GM13977 (cell line): ENCODE data around the gene TSPAN11.

Source experiments
- DNase-seq: peaks from one replicate; pipeline ENCODE4 v3.0.0; 2012; ENCODE audit warnings: low spot score
- in situ Hi-C: fragments of 300-500 bp; cut with MboI; formaldehyde crosslinking; loops from one replicate; pipeline ENCODE4 v1.12.0; 2022; ENCODE audit warnings: low sequenced_read_pairs, low pct_unique_long_range_greater_than_20kb, mixed read lengths, inconsistent platforms; ENCODE audit not compliant: unreplicated experiment
- TF ChIP-seq, protein P1 (sequence below): IDR thresholded peaks from 2 replicates; pipeline ENCODE4 v1.5.1; 2012; ENCODE audit warnings: mild to moderate bottlenecking, control low read depth; ENCODE audit not compliant: insufficient read depth; ENCODE audit errors: extremely low read depth, missing control alignments

TSPAN11 gene

DNA sequence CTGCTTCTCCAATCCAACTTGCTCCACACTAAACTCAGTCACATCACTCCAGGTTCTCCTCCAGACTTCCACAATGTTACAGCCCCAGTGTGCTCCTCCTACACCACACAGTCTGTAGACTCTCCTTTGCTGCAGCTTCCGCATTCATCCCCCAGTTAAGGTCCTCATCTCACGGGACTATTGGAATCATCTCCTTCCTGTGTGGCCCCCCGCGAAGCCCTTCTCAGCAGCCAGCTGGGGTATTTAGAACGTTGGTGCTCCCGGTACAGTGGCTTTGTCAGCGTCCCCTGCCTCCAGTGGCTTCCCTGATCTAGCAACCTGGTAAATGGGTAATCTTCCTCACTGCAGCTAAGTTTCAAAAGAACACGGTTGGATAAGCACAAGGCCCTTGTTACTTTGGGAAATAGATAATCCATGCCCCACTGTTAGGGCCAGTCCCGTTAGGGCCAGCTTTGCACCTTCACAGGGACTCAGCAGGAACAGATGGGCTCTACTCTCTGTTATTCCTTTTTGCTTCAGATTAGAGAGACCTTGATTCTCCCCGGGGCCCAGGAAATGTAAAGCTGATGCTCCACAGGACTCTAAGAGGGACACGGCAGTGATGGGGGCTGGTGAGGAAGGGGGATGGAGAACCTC is 823 bp upstream of the TSPAN11 start:
- TF ChIP-seq, protein P1, sequence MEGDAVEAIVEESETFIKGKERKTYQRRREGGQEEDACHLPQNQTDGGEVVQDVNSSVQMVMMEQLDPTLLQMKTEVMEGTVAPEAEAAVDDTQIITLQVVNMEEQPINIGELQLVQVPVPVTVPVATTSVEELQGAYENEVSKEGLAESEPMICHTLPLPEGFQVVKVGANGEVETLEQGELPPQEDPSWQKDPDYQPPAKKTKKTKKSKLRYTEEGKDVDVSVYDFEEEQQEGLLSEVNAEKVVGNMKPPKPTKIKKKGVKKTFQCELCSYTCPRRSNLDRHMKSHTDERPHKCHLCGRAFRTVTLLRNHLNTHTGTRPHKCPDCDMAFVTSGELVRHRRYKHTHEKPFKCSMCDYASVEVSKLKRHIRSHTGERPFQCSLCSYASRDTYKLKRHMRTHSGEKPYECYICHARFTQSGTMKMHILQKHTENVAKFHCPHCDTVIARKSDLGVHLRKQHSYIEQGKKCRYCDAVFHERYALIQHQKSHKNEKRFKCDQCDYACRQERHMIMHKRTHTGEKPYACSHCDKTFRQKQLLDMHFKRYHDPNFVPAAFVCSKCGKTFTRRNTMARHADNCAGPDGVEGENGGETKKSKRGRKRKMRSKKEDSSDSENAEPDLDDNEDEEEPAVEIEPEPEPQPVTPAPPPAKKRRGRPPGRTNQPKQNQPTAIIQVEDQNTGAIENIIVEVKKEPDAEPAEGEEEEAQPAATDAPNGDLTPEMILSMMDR: no peak
- in situ Hi-C loops: no loop called here
- DNase-seq: no peak

DNA sequence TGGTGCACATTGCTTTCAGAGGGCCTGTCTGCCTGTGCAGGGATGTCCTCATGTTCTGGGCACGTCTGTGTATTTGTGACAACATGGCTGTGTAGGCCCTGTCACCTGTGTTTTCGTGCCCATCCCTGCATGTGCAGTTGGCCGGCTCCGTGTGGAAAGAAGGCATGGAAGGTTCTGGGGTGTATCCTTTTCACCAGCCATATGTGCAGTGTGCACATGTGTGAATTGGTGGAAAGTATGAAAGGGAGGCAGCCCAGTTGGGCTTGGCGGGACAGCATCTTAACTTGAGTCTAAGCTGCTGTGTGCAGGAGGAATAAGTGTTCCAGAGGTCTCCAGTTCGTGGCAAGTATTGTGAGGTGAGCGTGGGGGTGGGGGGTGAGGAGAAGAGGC is 669 bp downstream of the TSPAN11 start:
- in situ Hi-C loops: no loop called here
- TF ChIP-seq, protein P1: no peak
- no peak for DNase-seq

DNA sequence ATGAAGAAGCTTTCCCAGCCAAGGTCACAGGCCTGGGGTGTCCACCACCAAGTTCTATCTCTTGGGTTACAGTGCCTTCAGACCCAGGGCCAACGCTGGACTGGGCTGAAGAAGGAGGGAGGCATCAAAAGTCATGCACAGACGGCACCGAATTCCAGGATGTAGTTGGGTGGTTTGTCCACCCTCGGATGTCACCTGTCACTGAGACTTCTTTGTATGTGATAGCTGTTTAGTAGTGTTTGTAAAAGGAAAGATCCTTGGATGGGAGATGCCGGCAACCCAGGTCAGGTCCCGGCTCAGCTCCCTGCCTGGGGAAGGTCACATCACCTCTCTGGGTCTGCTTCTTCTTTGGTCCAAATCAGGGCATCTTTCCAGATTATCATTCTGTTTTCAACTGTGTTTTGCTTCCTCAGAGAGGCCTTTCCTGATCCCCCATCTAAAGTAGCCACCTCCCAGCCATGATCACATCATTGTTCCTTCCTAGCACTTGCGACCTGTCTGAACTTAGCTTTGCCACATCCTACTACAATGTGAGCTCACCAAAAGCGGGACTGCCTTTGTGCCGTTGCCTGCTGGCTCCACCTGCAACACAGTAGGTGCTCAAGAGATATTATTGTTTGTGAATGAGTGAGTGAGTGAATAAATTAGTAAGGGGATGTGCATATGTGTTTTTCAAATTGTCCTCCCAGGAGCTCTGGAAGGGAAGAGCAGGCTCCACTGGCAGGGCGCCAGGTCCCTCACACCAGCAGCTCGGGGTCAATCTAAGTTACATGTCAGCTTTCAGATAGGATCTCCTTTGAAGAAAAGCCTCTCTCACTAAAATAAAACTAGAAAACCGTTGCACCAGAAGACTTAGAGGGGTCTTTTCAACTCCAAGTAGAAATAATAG is 2.1 kb downstream of the TSPAN11 start:
- DNase-seq: no peak
- TF ChIP-seq, protein P1: no peak
- in situ Hi-C loops: no loop called here

DNA sequence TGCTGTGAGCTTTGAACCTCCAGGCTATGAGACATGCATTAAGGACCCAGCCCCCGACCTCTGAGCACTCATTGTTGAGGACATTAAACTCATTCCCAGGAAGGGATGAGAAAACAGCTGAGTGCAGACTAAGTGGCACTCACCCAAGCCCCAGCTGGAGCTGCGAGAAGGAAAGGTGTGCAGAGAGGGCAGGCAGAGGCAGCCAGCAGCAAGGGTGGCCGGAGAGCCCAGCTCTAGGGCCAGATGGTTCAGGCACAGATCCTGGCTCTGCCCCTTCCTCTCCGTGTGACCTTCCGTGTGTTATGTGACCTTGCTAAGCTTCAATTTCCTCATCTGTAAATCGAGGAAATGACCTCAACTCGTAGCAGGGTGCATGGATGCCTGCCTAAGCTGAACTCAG is 3.7 kb downstream of the TSPAN11 start:
- no peak for DNase-seq
- in situ Hi-C loops: no loop called here
- TF ChIP-seq, protein P1: no peak

DNA sequence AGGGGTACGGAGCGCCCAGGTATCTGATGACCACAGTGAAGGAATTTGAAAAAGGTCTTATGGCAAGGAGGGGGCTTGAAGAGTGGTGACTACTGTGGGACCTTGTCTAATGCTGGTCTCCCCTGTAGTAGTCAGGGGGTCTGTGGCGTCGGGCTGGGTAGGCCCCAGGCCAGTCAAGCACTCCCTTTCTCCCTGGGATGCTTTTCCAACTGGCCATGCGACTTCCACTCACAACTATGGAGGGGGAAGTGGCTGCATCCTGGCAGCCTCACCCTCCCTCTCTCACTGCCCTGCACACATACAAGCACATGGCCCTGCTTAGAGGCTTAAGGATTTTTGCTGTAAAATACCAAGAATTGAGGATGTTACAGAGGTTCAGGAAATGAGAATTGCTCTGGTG is 4.1 kb downstream of the TSPAN11 start:
- TF ChIP-seq, protein P1: no peak
- in situ Hi-C loops: no loop called here
- DNase-seq: no peak

DNA sequence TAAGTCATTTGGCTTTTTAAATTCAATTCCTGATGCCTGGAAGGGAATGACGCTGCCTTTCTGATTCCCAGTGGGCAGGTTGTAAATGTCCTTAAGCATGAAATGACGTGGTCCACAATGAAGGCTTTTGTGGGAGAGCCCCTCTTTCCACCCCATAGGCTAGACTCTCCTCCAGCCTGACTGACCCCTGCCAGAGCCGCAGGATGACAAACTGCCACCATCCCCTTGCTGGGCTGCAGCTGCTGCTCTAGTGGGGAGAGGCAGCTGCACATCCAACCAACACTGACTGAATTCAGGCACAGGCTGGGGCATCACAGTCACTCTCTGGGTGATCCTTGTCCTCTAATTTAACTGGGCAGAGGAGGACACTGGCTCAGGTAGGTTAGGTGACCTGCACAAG is 6.3 kb downstream of the TSPAN11 start:
- DNase-seq: no peak
- in situ Hi-C loops: no loop called here
- TF ChIP-seq, protein P1: no peak
